ENCODE measurements around the gene KRT27. TPM values are rescaled to one million over a fixed set of nuclear protein-coding genes. Genes with fewer than 3 reads are reported as not detected.

KRT27 gene
- total and polyA plus RNA-seq, 4 donors = 0.14 to 1.5 (median 0.55) TPM

DNA sequence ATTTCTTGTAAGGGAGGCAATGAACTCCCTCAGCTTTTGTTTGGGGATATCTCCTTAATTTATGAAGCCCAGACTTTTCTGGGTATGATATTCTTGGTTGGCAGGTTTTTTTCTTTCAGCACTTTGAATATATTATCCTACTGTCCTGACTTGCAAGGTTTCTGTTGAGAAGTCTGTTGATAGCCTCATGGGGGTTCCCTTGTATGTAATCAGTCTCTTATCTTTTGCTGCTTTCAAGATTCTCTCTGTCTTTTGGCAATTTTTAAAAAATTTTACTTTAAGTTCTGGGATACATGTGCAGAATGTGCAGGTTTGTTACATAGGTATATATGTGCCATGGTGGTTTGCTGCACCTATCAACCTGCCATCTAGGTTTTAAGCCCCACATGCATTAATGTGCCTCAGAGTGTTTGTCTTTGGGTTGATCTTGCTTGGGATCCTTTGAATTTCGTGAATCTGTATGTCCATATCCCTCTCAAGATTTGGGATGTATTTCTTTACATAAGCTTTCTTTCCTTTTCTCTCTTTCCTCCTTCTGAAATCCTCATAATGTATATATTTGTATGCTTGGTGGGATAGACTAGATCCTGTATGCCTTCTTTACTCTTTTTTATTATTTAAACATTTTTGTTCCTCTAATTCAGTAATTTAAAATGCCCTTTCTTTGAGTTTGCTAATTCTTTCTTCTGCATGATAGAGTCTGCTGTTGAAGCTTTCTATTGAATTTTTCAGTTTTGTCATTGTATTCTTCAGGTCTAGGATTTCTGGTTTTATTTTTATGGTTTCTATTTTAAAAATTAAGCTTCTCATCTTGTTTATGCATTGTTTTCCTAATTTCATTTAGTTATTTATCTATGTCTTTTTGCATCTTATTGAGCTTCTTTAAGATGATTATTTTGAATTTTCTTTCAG is 22.0 kb downstream of the KRT27 start:
- no peak for TF ChIP-seq CTCF (IDR thresholded peaks at IDR 0.05; ENCODE audit: control extremely low read depth, extremely low read depth)

GRCh38 chr17:40755231-40755630 is 27.1 kb downstream of the KRT27 start, which contains the start of gene KRT25:
TSS of gene KRT25 (minus strand) at chr17:40755331. CDS start at chr17:40755271, 60 bp downstream.
- Histone ChIP-seq H3K4me1 (ENCODE audit: control insufficient read depth in 5 of 5, insufficient read depth in 5 of 5, low read length in 5 of 5) (no peaks in the 10 kb centered on the region), H3K36me3 (ENCODE audit: control insufficient read depth in 4 of 4, insufficient read depth in 4 of 4, low read length in 4 of 4) (no peaks in the 10 kb centered on the region), H3K4me3 (no peak within 1 kb of the TSS), H3K9ac (ENCODE audit: insufficient read depth in 1 of 2, low read length in 2 of 2) (no peak within 1 kb of the TSS), H3K27ac (ENCODE audit: low read depth in 1 of 2, low read length in 1 of 2) (no peak within 1 kb of the TSS), H3K9me3 (ENCODE audit: control insufficient read depth in 4 of 4, insufficient read depth in 3 of 4, low read length in 3 of 4) (no peaks in the 10 kb centered on the region), H3K27me3 (ENCODE audit: control insufficient read depth in 3 of 3, insufficient read depth in 3 of 3, low read length in 2 of 3) (peaks cover 0 to 3% (median 0%) of the 10 kb centered on the region in 3 donors)
- WGBS, 2 donors = 79 to 82% methylated on average over 4 of the region's 4 CpGs
- no peak for ATAC-seq (ENCODE audit: insufficient read depth, low FRiP score)
- no peak for DNase-seq
- no peak for TF ChIP-seq CTCF (IDR thresholded peaks at IDR 0.05; ENCODE audit: control extremely low read depth, extremely low read depth)

More for the DNA sequence above, 22.0 kb downstream of the KRT27 start:
- Histone ChIP-seq H3K27me3 (ENCODE audit: control insufficient read depth in 3 of 3, insufficient read depth in 3 of 3, low read length in 2 of 3) (no peaks in the 10 kb centered on the region), H3K4me3 (no peak overlapping the region), H3K4me1 (ENCODE audit: control insufficient read depth in 5 of 5, insufficient read depth in 5 of 5, low read length in 5 of 5) (no peaks in the 10 kb centered on the region), H3K36me3 (ENCODE audit: control insufficient read depth in 4 of 4, insufficient read depth in 4 of 4, low read length in 4 of 4) (no peaks in the 10 kb centered on the region), H3K9ac (ENCODE audit: insufficient read depth in 1 of 2, low read length in 2 of 2) (no peak overlapping the region), H3K9me3 (ENCODE audit: control insufficient read depth in 4 of 4, insufficient read depth in 3 of 4, low read length in 3 of 4) (peaks cover 0 to 12% (median 5%) of the 10 kb centered on the region in 4 donors), H3K27ac (ENCODE audit: low read depth in 1 of 2, low read length in 1 of 2) (no peak overlapping the region)
- ATAC-seq (ENCODE audit: insufficient read depth, low FRiP score) (no peak), DNase-seq (no peak)
- 41 to 56% methylated on average over 1 of the region's 1 CpG for whole genome bisulfite sequencing, 2 donors

DNA sequence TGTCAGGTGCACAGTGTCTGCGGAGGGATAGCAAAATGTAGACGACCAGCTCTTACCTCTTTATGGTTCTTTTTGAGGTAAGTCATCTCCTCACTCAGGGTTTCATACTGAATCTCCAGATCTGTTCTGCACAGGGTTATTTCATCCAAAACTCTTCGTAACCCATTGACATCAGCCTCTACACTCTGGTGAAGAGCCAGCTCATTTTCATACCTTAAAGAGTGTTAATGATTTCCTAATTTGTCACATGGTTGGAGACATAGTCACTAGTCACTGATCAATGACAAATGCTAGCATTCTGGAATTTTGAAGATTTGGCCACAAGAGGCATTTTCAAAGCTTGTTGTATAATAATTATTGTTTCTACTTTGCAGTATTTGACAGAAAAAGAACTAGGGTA is 28.5 kb downstream of the KRT27 start:
- TF ChIP-seq CTCF (IDR thresholded peaks at IDR 0.05; ENCODE audit: control extremely low read depth, extremely low read depth) = no peak
- Histone ChIP-seq H3K9me3 (ENCODE audit: control insufficient read depth in 4 of 4, insufficient read depth in 3 of 4, low read length in 3 of 4) (no peaks in the 10 kb centered on the region), H3K4me1 (ENCODE audit: control insufficient read depth in 5 of 5, insufficient read depth in 5 of 5, low read length in 5 of 5) (no peaks in the 10 kb centered on the region), H3K27ac (ENCODE audit: low read depth in 1 of 2, low read length in 1 of 2) (no peak overlapping the region), H3K27me3 (ENCODE audit: control insufficient read depth in 3 of 3, insufficient read depth in 3 of 3, low read length in 2 of 3) (peaks cover 0 to 3% (median 0%) of the 10 kb centered on the region in 3 donors), H3K9ac (ENCODE audit: insufficient read depth in 1 of 2, low read length in 2 of 2) (no peak overlapping the region), H3K36me3 (ENCODE audit: control insufficient read depth in 4 of 4, insufficient read depth in 4 of 4, low read length in 4 of 4) (no peaks in the 10 kb centered on the region), H3K4me3 (no peak overlapping the region)
- DNase-seq = no peak
- no peak for ATAC-seq (ENCODE audit: insufficient read depth, low FRiP score)
- WGBS, 2 donors = 91 to 93% methylated on average over 3 of the region's 3 CpGs
